Left ventricle myocardium superior (tissue), 1 donor: ENCODE measurements around the gene CFB. TPM values are rescaled to one million over a fixed set of nuclear protein-coding genes. Genes with fewer than 3 reads are reported as not detected.
"Not testable (repeated sequence)": the region's sequence is repeated elsewhere in the genome, so short reads cannot be mapped to it uniquely, and the experiment has no call there.

Source experiments
- ATAC-seq: fragments of 200-7000 bp; cut with Tn5 transposase; one replicate; pipeline ENCODE4 v1.9.1; 2020; ENCODE audit warnings: mild to moderate bottlenecking, moderate library complexity
- DNase-seq: peaks from one replicate; pipeline ENCODE4 v3.0.0-alpha.2; 2020
- intact Hi-C: fragments of 100-400 bp; cut with micrococcal nuclease; formaldehyde crosslinking; loops from one replicate; pipeline ENCODE4 v1.11.0; 2022
- total RNA-seq: library from RNA; stranded (reverse); fragmentation: NEBNext Ultra II Directional; extraction: Animal tissue kit (Norgen Biotek cat#: 25700); gene quantifications from one replicate; pipeline ENCODE4 v1.2.1, GENCODE V29; 2021
- donor health status: DM: no; HTN: yes; CAD: no; lungs with severe emphysema.

CFB gene
- total RNA-seq, 1 donor from 2014 or later, result 39.6 TPM

- intact Hi-C loops, result no loop called here
- DNase-seq (no peak), ATAC-seq (no peak)
Measured at GRCh38 chr6:31968326-31968725, 22.4 kb downstream of the CFB start.

GRCh38 chr6:31968791-31969711 lies 23.2 kb downstream of the CFB start:
- intact Hi-C loops, result no loop called here
- DNase-seq (no peak), ATAC-seq (no peak)

DNA sequence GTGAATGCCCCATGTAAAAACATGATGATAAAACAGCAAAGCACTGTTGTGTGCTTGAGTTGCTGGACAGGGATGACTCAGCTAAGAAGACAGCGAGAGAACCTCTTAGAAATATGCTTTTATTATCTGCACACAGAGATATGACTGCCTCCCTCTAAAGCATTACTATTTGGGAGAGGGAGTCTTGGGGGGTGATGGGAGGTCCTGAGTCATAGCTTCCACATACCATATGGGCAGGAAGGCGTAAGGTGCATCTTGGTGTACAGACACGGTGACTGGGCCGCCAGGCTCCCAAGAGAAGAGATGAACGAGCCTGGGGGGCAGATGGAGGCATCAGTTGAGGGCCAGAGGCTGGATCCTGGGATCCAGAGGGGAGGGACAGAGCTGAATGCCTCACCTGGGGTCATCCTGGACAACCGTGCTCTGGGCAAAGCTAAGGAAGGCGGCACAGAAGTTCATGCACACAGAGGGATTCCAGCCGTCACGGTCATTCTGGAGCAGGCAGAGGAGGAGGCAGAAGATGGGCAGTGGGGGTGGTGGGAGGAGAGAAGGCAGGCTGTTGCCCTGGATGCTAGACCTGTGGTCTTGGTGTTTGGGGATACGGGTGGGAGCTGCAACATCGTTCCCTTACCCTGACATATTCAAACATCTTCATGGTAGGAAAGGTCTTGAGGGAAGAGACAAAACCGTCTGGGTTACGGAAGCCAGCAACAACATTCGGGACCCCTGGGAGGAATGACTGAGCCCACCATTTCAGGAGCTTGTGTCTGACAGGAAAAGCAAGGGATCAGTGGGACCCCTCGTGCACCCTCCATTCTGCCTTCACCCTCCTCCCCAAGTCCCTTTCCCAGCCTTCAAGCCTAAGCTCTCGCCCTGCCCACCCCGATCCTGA lies 24.1 kb downstream of the CFB start:
- intact Hi-C loops, result no loop called here
- DNase-seq (no peak), ATAC-seq (no peak)

DNA sequence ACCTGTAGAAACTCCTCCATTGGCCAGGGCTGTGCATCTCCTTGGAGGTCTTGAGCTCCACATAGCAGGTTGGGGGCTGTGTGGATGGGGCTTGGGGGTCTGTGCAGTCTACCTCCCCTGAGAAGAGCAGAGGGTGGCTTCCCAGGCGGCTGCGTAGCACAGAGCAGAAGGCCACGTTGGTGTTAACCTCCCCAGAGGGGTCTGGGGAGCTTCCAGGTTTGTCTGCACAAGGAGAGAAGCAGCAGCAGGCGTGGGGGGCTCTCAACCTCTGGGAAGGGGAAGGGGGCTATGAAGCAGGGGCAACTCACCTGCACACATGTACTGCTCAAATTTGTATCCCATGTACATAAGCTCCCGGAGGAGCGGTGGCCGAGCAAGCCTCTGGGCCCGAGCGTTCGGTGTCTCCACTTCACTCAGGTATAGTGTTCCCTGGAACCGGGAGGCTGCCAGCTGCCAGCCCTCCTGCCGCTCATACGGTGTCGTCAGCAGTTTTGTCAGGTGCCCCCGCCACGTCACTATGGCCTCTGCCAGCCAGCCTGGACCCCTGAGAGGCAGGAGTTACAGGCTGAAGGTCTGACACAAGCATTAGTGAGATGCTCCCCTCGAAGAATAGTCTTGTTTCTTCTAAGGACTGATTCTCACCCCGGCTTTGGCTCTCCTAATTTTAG lies 24.8 kb downstream of the CFB start:
- ATAC-seq (no peak), DNase-seq (no peak)
- intact Hi-C loops, result no loop called here

- intact Hi-C loops, result no loop called here
- peak; percentile 1 for ATAC-seq
- no peak for DNase-seq
Measured at GRCh38 chr6:31971279-31971992, 25.5 kb downstream of the CFB start.

- DNase-seq (peak; percentile 97), ATAC-seq (peak; percentile 96)
- intact Hi-C loops, result no loop called here
Measured at GRCh38 chr6:31971993-31972708, 26.3 kb downstream of the CFB start, which contains the start of gene DXO. TSS of gene DXO (minus strand) at chr6:31972138. CDS start at chr6:31971675, 463 bp downstream.

GRCh38 chr6:31972709-31973350 lies 26.9 kb downstream of the CFB start:
- ATAC-seq (no peak), DNase-seq (no peak)
- intact Hi-C loops, result no loop called here

GRCh38 chr6:31976065-31976464 lies 30.2 kb downstream of the CFB start:
- DNase-seq, ATAC-seq, intact Hi-C loops: not testable (repeated sequence)

DNA sequence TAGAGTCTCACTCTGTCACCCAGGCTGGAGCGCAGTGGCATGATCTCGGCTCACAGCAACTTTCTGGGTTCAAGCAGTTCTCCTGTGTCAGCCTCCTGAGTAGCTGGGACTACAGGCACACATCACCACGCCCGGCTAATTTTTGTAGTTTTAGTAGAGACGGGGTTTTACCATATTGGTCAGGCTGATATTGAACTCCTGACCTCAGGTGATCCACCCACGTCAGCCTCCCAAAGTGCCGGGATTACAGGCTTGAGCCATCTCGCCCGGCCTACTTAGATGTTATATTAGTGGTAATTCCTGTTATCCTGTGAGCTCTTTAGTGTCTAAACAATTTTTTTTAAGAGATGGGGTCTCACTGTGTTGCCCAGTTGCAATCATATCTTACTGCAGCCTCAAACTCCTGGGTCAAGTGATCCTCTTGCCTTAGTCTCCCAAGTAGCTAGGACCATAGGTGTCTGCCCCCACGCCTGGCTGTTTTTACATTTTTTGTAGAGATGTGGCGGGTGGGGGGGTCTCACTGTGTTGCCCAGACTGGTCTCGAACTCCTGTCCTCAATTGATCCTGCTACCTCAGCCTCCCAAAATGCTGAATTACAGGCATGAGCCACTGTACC lies 32.0 kb downstream of the CFB start:
- ATAC-seq, result no peak
- no peak for DNase-seq
- intact Hi-C loops, result no loop called here

DNA sequence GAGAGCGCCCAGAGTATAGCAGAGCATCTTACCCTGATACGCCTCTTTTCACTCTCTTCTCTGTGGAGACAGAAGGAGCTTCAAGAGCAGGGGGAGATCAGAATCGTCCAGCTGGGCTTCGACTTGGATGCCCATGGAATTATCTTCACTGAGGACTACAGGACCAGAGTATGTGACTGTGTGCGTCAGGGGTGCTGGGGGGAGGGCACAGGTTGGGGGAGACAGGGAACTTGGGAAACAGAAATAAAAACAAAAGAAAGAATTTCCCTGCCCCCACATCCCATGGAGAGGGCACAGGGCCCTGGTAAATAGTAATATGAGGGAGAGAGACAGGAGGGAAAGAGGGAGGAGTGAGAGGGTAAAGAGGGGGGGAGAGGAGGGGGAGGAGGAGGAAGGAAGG lies 32.9 kb downstream of the CFB start:
- ATAC-seq, result no peak
- DNase-seq, result no peak
- intact Hi-C loops, result no loop called here

GRCh38 chr6:31979238-31979898 lies 33.5 kb downstream of the CFB start:
- DNase-seq (no peak), ATAC-seq (no peak)
- intact Hi-C loops, result no loop called here

DNA sequence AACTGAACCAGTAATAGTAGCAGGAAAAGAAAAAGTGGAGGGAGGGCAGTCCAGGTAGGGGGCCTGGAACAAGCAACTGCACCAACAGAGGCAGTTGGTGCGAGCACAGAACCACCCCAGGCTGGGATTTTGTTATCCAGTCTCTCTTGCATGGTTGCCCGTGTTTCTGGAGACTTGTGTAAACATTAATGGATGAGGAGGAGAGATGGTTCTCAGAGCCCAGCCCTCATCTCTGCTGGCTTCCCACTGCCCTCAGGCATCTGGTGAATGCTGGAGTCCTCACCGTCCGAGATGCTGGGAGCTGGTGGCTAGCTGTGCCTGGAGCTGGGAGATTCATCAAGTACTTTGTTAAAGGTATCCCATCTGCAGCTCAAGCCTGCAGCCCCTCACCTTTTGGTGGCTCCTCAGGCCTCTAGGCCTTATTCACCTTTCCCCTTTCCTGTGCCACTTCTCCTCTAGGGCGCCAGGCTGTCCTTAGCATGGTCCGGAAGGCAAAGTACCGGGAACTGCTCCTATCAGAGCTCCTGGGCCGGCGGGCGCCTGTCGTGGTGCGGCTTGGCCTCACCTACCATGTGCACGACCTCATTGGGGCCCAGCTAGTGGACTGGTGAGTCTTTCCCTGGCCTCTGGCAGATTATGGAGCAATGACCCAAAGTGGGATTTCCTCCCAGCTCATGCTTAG lies 34.4 kb downstream of the CFB start:
- ATAC-seq, intact Hi-C loops, DNase-seq: not testable (repeated sequence)

DNA sequence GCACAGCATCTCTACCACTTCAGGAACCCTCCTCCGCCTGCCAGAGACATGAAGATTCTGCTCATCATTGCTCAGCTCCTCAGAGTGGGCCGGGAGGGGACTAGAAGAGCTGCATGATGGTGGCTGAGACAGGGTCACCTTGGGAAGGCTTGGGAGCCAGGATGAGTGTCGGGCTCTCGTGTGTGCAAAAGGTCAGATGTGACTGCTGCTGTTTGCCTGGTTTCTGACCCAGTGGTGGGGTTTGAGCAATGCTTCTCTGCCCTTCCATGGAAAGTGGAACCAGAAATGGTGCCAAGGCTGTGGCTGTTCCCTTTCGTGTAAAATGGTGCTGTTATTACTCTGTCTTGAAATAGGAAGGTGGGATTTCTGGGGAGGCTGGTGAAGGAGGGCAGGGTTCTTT lies 35.1 kb downstream of the CFB start:
- DNase-seq, ATAC-seq: not testable (repeated sequence)

DNA sequence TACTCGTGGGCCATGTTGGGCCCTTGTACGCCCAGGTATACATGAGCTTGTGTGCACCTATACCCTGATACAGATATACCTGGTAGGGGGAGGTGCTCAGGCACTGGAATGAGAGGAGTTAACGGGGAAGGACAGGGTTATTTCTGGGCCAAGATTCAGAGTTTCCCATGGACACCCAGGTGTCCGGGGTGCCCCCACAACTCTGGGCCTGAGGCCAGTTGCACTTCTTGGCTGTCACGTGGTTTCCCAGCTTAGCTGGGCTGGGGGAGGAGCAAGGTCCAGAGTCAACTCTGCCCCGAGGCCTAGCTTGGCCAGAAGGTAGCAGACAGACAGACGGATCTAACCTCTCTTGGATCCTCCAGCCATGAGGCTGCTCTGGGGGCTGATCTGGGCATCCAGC lies 35.8 kb downstream of the CFB start, which contains the start of gene C4A:
C4A (plus strand) TSS at position 314 of the 400 bp plus-strand sequence; CDS start at position 365, 51 bp downstream.
- intact Hi-C loops, DNase-seq: not testable (repeated sequence)
- ATAC-seq, result peak; percentile 90

More for the DNA sequence above, 35.1 kb downstream of the CFB start:
- intact Hi-C loops, result not testable (repeated sequence)

- intact Hi-C loops, DNase-seq, ATAC-seq: not testable (repeated sequence)
Measured at GRCh38 chr6:31989363-31989762, 43.5 kb downstream of the CFB start.

DNA sequence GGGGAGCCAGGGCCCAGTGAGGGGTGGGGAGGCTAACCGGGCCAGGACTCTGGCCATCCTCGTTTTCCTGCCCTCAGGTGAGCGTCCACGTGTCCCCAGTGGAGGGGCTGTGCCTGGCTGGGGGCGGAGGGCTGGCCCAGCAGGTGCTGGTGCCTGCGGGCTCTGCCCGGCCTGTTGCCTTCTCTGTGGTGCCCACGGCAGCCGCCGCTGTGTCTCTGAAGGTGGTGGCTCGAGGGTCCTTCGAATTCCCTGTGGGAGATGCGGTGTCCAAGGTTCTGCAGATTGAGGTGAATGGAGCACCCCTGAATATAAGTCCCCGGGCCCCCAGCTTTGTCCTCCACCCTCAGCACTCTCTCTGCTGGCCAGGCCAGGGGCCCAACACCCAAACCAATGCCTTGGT lies 48.5 kb downstream of the CFB start:
- ATAC-seq, intact Hi-C loops, DNase-seq: not testable (repeated sequence)
